Suprapubic skin (tissue), 3 donors: ENCODE measurements around the gene DNAJC15.

ENCODE experiments used
- POLR2A ChIP-seq, 2 donors: fragments of 450-650 bp; IDR thresholded peaks; one replicate each; pipeline ENCODE4 v1.6.1; 2017; ENCODE audit warnings: antibody characterized with exemption in 2 of 2, mild to moderate bottlenecking in 2 of 2, moderate library complexity in 2 of 2
- TF ChIP-seq, protein P1 (sequence below), 2 donors: fragments of 200-600 bp in 1 of 2; fragments of 450-650 bp in 1 of 2; sonication (generic) in 1 of 2; IDR thresholded peaks; one replicate each; pipeline ENCODE4 v1.5.1; 2016 to 2019; ENCODE audit warnings: antibody characterized with exemption in 2 of 2, mild to moderate bottlenecking in 1 of 2, moderate library complexity in 1 of 2

- TF ChIP-seq, protein P1, sequence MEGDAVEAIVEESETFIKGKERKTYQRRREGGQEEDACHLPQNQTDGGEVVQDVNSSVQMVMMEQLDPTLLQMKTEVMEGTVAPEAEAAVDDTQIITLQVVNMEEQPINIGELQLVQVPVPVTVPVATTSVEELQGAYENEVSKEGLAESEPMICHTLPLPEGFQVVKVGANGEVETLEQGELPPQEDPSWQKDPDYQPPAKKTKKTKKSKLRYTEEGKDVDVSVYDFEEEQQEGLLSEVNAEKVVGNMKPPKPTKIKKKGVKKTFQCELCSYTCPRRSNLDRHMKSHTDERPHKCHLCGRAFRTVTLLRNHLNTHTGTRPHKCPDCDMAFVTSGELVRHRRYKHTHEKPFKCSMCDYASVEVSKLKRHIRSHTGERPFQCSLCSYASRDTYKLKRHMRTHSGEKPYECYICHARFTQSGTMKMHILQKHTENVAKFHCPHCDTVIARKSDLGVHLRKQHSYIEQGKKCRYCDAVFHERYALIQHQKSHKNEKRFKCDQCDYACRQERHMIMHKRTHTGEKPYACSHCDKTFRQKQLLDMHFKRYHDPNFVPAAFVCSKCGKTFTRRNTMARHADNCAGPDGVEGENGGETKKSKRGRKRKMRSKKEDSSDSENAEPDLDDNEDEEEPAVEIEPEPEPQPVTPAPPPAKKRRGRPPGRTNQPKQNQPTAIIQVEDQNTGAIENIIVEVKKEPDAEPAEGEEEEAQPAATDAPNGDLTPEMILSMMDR (IDR thresholded peaks at IDR 0.05): no peak
- no peak for TF ChIP-seq POLR2A (IDR thresholded peaks at IDR 0.05)
Measured at GRCh38 chr13:43088093-43088511, 64.7 kb downstream of the DNAJC15 start.
